IMR-90 (cell line): ENCODE measurements around the gene LPCAT2. TPM values are rescaled to one million over a fixed set of nuclear protein-coding genes. Genes with fewer than 3 reads are reported as not detected.

Experiments used
- ATAC-seq: fragments of 200-7000 bp; cut with Tn5 transposase; 2 replicates; pipeline ENCODE4 v1.9.1; 2020; ENCODE audit warnings: low read depth, mild to moderate bottlenecking, moderate library complexity
- BruUV-seq: library from RNA; stranded (reverse); fragments of 400-500 nt; replicated peaks from 2 replicates; lab custom pipeline; 2021; lab: Mats Ljungman, UMichigan
- CTCF ChIA-PET: fragments of 300-600 bp; formaldehyde crosslinking; extraction: SDS; loops from one replicate; lab custom pipeline; 2021; ENCODE audit warnings: antibody characterized with exemption; lab: Yijun Ruan, JAX
- POLR2A ChIA-PET: fragments of 300-600 bp; sonication (Branson Sonifier 250); formaldehyde crosslinking; loops from one replicate; lab custom pipeline; 2022; ENCODE audit warnings: antibody characterized with exemption; ENCODE audit not compliant: unreplicated experiment; lab: Charles Lee
- DNase-seq: peaks from one replicate; pipeline ENCODE4 v3.0.0; 2013
- H2AFZ ChIP-seq: replicated peaks from 2 replicates; pipeline ENCODE3; 2013; ENCODE audit warnings: low read length, mild to moderate bottlenecking; ENCODE audit not compliant: poor library complexity
- H2AK5ac ChIP-seq: 2 replicates; pipeline ENCODE4 v1.6.1; 2013; ENCODE audit warnings: low read depth, low read length, inconsistent platforms
- H2AK9ac ChIP-seq: replicated peaks from 2 replicates; pipeline ENCODE3; 2013; ENCODE audit warnings: mild to moderate bottlenecking, low read depth, low read length, moderate library complexity; ENCODE audit not compliant: poor library complexity
- H2BK120ac ChIP-seq: 2 replicates; pipeline ENCODE4 v1.6.1; 2013; ENCODE audit warnings: low read depth, low read length, inconsistent platforms
- H2BK15ac ChIP-seq: 3 replicates; pipeline ENCODE4 v1.6.1; 2013; ENCODE audit warnings: low read depth, low read length, inconsistent platforms
- H2BK20ac ChIP-seq: 2 replicates; pipeline ENCODE4 v1.6.1; 2013; ENCODE audit warnings: low read depth, mild to moderate bottlenecking, inconsistent platforms, low read length, moderate library complexity
- H2BK5ac ChIP-seq: 2 replicates; pipeline ENCODE4 v1.6.1; 2013; ENCODE audit warnings: mild to moderate bottlenecking, low read depth, low read length, inconsistent platforms; ENCODE audit not compliant: poor library complexity, severe bottlenecking
- H3K14ac ChIP-seq: replicated peaks from 2 replicates; pipeline ENCODE4 v1.6.1; 2013; ENCODE audit warnings: low read depth, low read length, inconsistent platforms
- H3K18ac ChIP-seq: 2 replicates; pipeline ENCODE4 v1.6.1; 2013; ENCODE audit warnings: low read depth, low read length, control low read depth
- H3K23ac ChIP-seq: 2 replicates; pipeline ENCODE4 v1.6.1; 2013; ENCODE audit warnings: low read depth, low read length, inconsistent platforms
- H3K27ac ChIP-seq: 2 replicates; pipeline ENCODE4 v1.5.1; 2013; ENCODE audit warnings: mild to moderate bottlenecking, control low read depth, low read length; ENCODE audit not compliant: insufficient read depth
- H3K27me3 ChIP-seq: 2 replicates; pipeline ENCODE4 v1.6.1; 2013; ENCODE audit warnings: low read length; ENCODE audit not compliant: control insufficient read depth, insufficient read depth
- H3K36me3 ChIP-seq: 2 replicates; pipeline ENCODE4 v1.6.1; 2013; ENCODE audit warnings: low read length, mixed read lengths; ENCODE audit not compliant: control insufficient read depth, insufficient read depth
- H3K4ac ChIP-seq: 2 replicates; pipeline ENCODE4 v1.6.1; 2013; ENCODE audit warnings: low read depth, low read length, inconsistent platforms
- H3K4me1 ChIP-seq: 2 replicates; pipeline ENCODE4 v1.6.1; 2013; ENCODE audit warnings: low read length, mixed read lengths; ENCODE audit not compliant: control insufficient read depth, insufficient read depth
- H3K4me2 ChIP-seq: 2 replicates; pipeline ENCODE4 v1.6.1; 2013; ENCODE audit warnings: low read depth, mild to moderate bottlenecking, control low read depth, low read length, moderate library complexity
- H3K4me3 ChIP-seq: 2 replicates; pipeline ENCODE4 v1.5.1; 2013; ENCODE audit warnings: low read depth, mild to moderate bottlenecking, control low read depth, low read length, moderate library complexity; ENCODE audit not compliant: insufficient read depth
- H3K56ac ChIP-seq: 2 replicates; pipeline ENCODE4 v1.6.1; 2013; ENCODE audit warnings: low read length, inconsistent platforms; ENCODE audit not compliant: insufficient read depth; ENCODE audit errors: extremely low read depth
- H3K79me1 ChIP-seq, 2 experiments: 2 replicates each; pipeline ENCODE4 v1.6.1; 2013; ENCODE audit warnings: low read length in 2 of 2, inconsistent platforms in 1 of 2, low read depth in 1 of 2
- H3K9ac ChIP-seq: 2 replicates; pipeline ENCODE4 v1.6.1; 2013; ENCODE audit warnings: low read depth, low read length, control low read depth
- H3K9me1 ChIP-seq: 2 replicates; pipeline ENCODE4 v1.6.1; 2013; ENCODE audit warnings: low read length, inconsistent platforms; ENCODE audit not compliant: insufficient read depth
- H3K9me3 ChIP-seq: 2 replicates; pipeline ENCODE4 v1.6.1; 2013; ENCODE audit warnings: low read length; ENCODE audit not compliant: control insufficient read depth, insufficient read depth
- H4K20me1 ChIP-seq: 2 replicates; pipeline ENCODE4 v1.6.1; 2013; ENCODE audit warnings: low read length, inconsistent platforms; ENCODE audit not compliant: insufficient read depth
- H4K5ac ChIP-seq: 2 replicates; pipeline ENCODE4 v1.6.1; 2013; ENCODE audit warnings: mild to moderate bottlenecking, low read depth, low read length, control low read depth
- H4K8ac ChIP-seq, 2 experiments: 2 replicates each; pipeline ENCODE4 v1.6.1; 2013; ENCODE audit warnings: low read depth in 2 of 2, low read length in 2 of 2, control low read depth in 1 of 2, inconsistent platforms in 1 of 2
- H4K91ac ChIP-seq: 2 replicates; pipeline ENCODE4 v1.6.1; 2013; ENCODE audit warnings: low read depth, low read length, inconsistent platforms; ENCODE audit not compliant: insufficient read depth
- BHLHE40 ChIP-seq: fragments of 150-350 bp; IDR thresholded peaks from 2 replicates; pipeline ENCODE4 v1.6.1; 2016; ENCODE audit warnings: mild to moderate bottlenecking, low read depth, low read length
- CHD1 ChIP-seq: IDR thresholded peaks from 2 replicates; pipeline ENCODE4 v1.6.1; 2012; ENCODE audit warnings: low read depth, low read length, improper control_type of control experiment
- MXI1 ChIP-seq: IDR thresholded peaks from 2 replicates; pipeline ENCODE4 v1.6.1; 2012; ENCODE audit warnings: low read depth, mild to moderate bottlenecking, low read length, moderate library complexity, borderline replicate concordance
- POLR2A ChIP-seq: IDR thresholded peaks from 2 replicates; pipeline ENCODE4 v1.6.1; 2012; ENCODE audit warnings: mild to moderate bottlenecking, low read depth, low read length
- WGBS, 2 experiments: methylation state at CpG; one replicate each; pipeline versions ENCODE4 v1.1.5 to v1.1.7; 2013; ENCODE audit warnings: missing lambda C conversion rate in 2 of 2; ENCODE audit not compliant: insufficient read length in 1 of 2; ENCODE audit errors: extremely low coverage in 2 of 2; 5-methylcytosine and 5-hydroxymethylcytosine counted together
- dilution Hi-C: fragments of 300-500 bp; cut with HindIII; formaldehyde crosslinking; loops from one replicate; pipeline ENCODE4 v1.14.3; 2018; ENCODE audit warnings: low sequenced_read_pairs; ENCODE audit not compliant: unreplicated experiment
- in situ Hi-C: fragments of 300-500 bp; cut with MboI; formaldehyde crosslinking; loops from 3 replicates; pipeline ENCODE4 v1.14.3; 2019; ENCODE audit warnings: low sequenced_read_pairs, inconsistent platforms, mixed read lengths
- intact Hi-C: fragments of 100-400 bp; cut with micrococcal nuclease; formaldehyde crosslinking; loops from 2 replicates; pipeline ENCODE4 v1.10.0; 2022
- polyA plus RNA-seq, 3 experiments: library from polyadenylated mRNA; depleted of rRNA; stranded (reverse); fragments of >200 nt; gene quantifications; 2 replicates each; pipeline ENCODE4 v1.2.3, GENCODE V29; 2012; ENCODE audit warnings: low replicate concordance in 1 of 3
- total RNA-seq: library from RNA; depleted of rRNA; stranded (reverse); fragments of >200 nt; gene quantifications from 2 replicates; pipeline ENCODE4 v1.2.3, GENCODE V29; 2012

LPCAT2 gene
- total and polyA plus RNA-seq, 2 of the 4 experiments (the other 2 are of a cell fraction) = 8.6 to 8.7 TPM

- Histone ChIP-seq H2BK5ac (peak within 1 kb of the TSS; percentile 51), H3K4me1 (peaks cover 9% of the 10 kb centered on the region), H2BK15ac (peak within 1 kb of the TSS; percentile 67; the same call in 2 of the 3 replicates), H4K20me1 (peaks cover 23% of the 10 kb centered on the region; the same call in 1 of the 2 replicates), H2BK120ac (peak within 1 kb of the TSS; percentile 91), H3K4me2 (peak within 1 kb of the TSS; percentile 81), H3K4me3 (peak within 1 kb of the TSS; percentile 85), H3K56ac (peak within 1 kb of the TSS; percentile 90), H2AFZ (peak within 1 kb of the TSS; percentile 91), H4K91ac (peak within 1 kb of the TSS; percentile 89), H3K79me1 (peaks cover 34 to 43% of the 10 kb centered on the region in 2 experiments), H4K5ac (peak within 1 kb of the TSS; percentile 66), H3K18ac (peak within 1 kb of the TSS; percentile 87), H3K9me3 (no peaks in the 10 kb centered on the region), H3K27me3 (no peaks in the 10 kb centered on the region), H3K23ac (peak within 1 kb of the TSS; percentile 96), H3K14ac (peak within 1 kb of the TSS; percentile 92), H2AK9ac (peak within 1 kb of the TSS; percentile 98), H3K4ac (peak within 1 kb of the TSS; percentile 97), H2BK20ac (peak within 1 kb of the TSS; percentile 89), H3K9ac (peak within 1 kb of the TSS; percentile 76), H3K9me1 (peaks cover 15% of the 10 kb centered on the region), H2AK5ac (peak within 1 kb of the TSS; percentile 94), H3K36me3 (peaks cover 16% of the 10 kb centered on the region), H4K8ac (peak within 1 kb of the TSS; percentile 85 to 86), H3K27ac (peak within 1 kb of the TSS; percentile 85)
- TF ChIP-seq POLR2A (peak; percentile 43), MXI1 (no peak), CHD1 (no peak), BHLHE40 (no peak)
- BruUV-seq = TSS peak; percentile 95
- CTCF ChIA-PET = no interaction called here
- dilution Hi-C loops = no loop called here
- intact Hi-C loops = no loop called here
- WGBS, 2 experiments = 5% methylated on average over 23 of the region's 46 CpGs; no CpG with 5 or more reads in 1 of the 2 experiments
- ATAC-seq (peak; percentile 69), DNase-seq (peak; percentile 79)
- POLR2A ChIA-PET = interaction anchor here (0.5 to 0.6 kb wide), 3 partner anchors 8 to 163 kb away, joined by 3 to 4 read pairs (median 4); no protein-coding TSS in a partner anchor
- in situ Hi-C loops = loop anchor here (25.0 kb wide), 1 partner anchor 883 kb away; no protein-coding TSS in a partner anchor
These were observed 29.9 kb upstream of the LPCAT2 start, which contains the start of gene MMP2 for GRCh38 chr16:55478827-55479429. Gene MMP2 (plus strand): TSS chr16:55479198. CDS start chr16:55479480, 282 bp downstream.
